Astrocyte (in vitro differentiated cells and primary cell): ENCODE measurements around the gene ST6GAL2. TPM values are rescaled to one million over a fixed set of nuclear protein-coding genes. Genes with fewer than 3 reads are reported as not detected.

Experiments
- DNase-seq: peaks from one replicate; pipeline ENCODE4 v3.0.0-alpha.2; 2010; ENCODE audit warnings: low read depth
- FAIRE-seq: peaks from 2 replicates; lab custom pipeline; 2011; peaks lifted over from hg19 to GRCh38; lab: Jason Lieb, UNC
- H2AFZ ChIP-seq: 2 replicates; pipeline ENCODE4 v1.6.0; 2012; ENCODE audit warnings: low read depth, low read length, inconsistent platforms
- H3K27ac ChIP-seq: 2 replicates; pipeline ENCODE4 v1.5.1; 2011; ENCODE audit warnings: low read depth, low read length, inconsistent platforms
- H3K27me3 ChIP-seq: 2 replicates; pipeline ENCODE4 v1.6.0; 2011; ENCODE audit warnings: low read length, inconsistent platforms; ENCODE audit not compliant: insufficient read depth
- H3K36me3 ChIP-seq: 2 replicates; pipeline ENCODE4 v1.5.1; 2011; ENCODE audit warnings: low read length, inconsistent platforms; ENCODE audit not compliant: insufficient read depth
- H3K4me1 ChIP-seq: 2 replicates; pipeline ENCODE4 v1.5.1; 2011; ENCODE audit warnings: low read length, inconsistent platforms; ENCODE audit not compliant: insufficient read depth
- H3K4me2 ChIP-seq: 2 replicates; pipeline ENCODE4 v1.6.0; 2012; ENCODE audit warnings: low read length, inconsistent platforms
- H3K4me3 ChIP-seq: 2 replicates; pipeline ENCODE4 v1.5.1; 2011; ENCODE audit warnings: low read depth, mild to moderate bottlenecking, low read length, inconsistent platforms; ENCODE audit not compliant: insufficient read depth
- H3K79me2 ChIP-seq: 2 replicates; pipeline ENCODE4 v1.6.0; 2012; ENCODE audit warnings: mild to moderate bottlenecking, low read length, inconsistent platforms; ENCODE audit not compliant: insufficient read depth
- H3K9ac ChIP-seq: 2 replicates; pipeline ENCODE4 v1.6.0; 2012; ENCODE audit warnings: mild to moderate bottlenecking, low read length, inconsistent platforms
- H3K9me3 ChIP-seq: 2 replicates; pipeline ENCODE4 v1.5.1; 2012; ENCODE audit warnings: low read depth, mild to moderate bottlenecking, low read length, inconsistent platforms; ENCODE audit not compliant: insufficient read depth
- H4K20me1 ChIP-seq: 2 replicates; pipeline ENCODE4 v1.6.0; 2012; ENCODE audit warnings: low read length, inconsistent platforms; ENCODE audit not compliant: insufficient read depth
- H3K27ac Mint-ChIP-seq: one replicate; pipeline ENCODE4 v1.8.0; 2021; ENCODE audit warnings: mild to moderate bottlenecking, mixed read lengths; ENCODE audit not compliant: unreplicated experiment
- H3K27me3 Mint-ChIP-seq: one replicate; pipeline ENCODE4 v1.8.0; 2021; ENCODE audit warnings: low read depth, mixed read lengths; ENCODE audit not compliant: unreplicated experiment
- H3K36me3 Mint-ChIP-seq: one replicate; pipeline ENCODE4 v1.8.0; 2021; ENCODE audit warnings: low read depth, mixed read lengths; ENCODE audit not compliant: unreplicated experiment
- H3K4me1 Mint-ChIP-seq: one replicate; pipeline ENCODE4 v1.8.0; 2021; ENCODE audit warnings: low read depth, mixed read lengths; ENCODE audit not compliant: unreplicated experiment
- H3K4me3 Mint-ChIP-seq: one replicate; pipeline ENCODE4 v1.8.0; 2021; ENCODE audit warnings: mild to moderate bottlenecking, moderate library complexity, mixed read lengths; ENCODE audit not compliant: unreplicated experiment
- H3K9me3 Mint-ChIP-seq: one replicate; pipeline ENCODE4 v1.8.0; 2021; ENCODE audit warnings: mild to moderate bottlenecking, mixed read lengths; ENCODE audit not compliant: unreplicated experiment
- CTCF ChIP-seq: IDR thresholded peaks from 2 replicates; pipeline ENCODE4 v1.5.1; 2011; ENCODE audit warnings: low read depth, mild to moderate bottlenecking, inconsistent platforms, low read length, moderate library complexity; ENCODE audit not compliant: insufficient read depth
- EZH2 ChIP-seq: IDR thresholded peaks from 2 replicates; pipeline ENCODE4 v1.6.1; 2012; ENCODE audit warnings: mild to moderate bottlenecking, low read length, inconsistent platforms; ENCODE audit not compliant: insufficient read depth
- total RNA-seq: library from RNA; stranded (reverse); gene quantifications from 2 replicates; pipeline ENCODE4 v1.2.1, GENCODE V29; 2021

The ST6GAL2 gene
- total RNA-seq, 1 donor from 2014 or later: 59.8 TPM

- no peak for FAIRE-seq
- H3K27me3 ChIP-seq: no peaks in the 10 kb centered on the region
- no peaks in the 10 kb centered on the region for H3K9me3 Mint-ChIP-seq
- no peak for DNase-seq
- H3K4me3 Mint-ChIP-seq: no peak overlapping the region
- TF ChIP-seq EZH2: no peak
- TF ChIP-seq CTCF: no peak
- H3K9ac ChIP-seq: no peak overlapping the region
- no peak overlapping the region for H3K27ac ChIP-seq
- no peak overlapping the region for H2AFZ ChIP-seq
- H3K9me3 ChIP-seq: no peaks in the 10 kb centered on the region
- H3K4me1 ChIP-seq: no peaks in the 10 kb centered on the region
- H3K27me3 Mint-ChIP-seq: no peaks in the 10 kb centered on the region
- no peak overlapping the region for H3K27ac Mint-ChIP-seq
- H3K36me3 Mint-ChIP-seq: no peaks in the 10 kb centered on the region
- peaks cover 42% of the 10 kb centered on the region for H3K4me1 Mint-ChIP-seq
- H3K4me3 ChIP-seq: no peak overlapping the region
- peaks cover 34% of the 10 kb centered on the region for H3K79me2 ChIP-seq
- no peak overlapping the region for H3K4me2 ChIP-seq
- H4K20me1 ChIP-seq: peaks cover 17% of the 10 kb centered on the region
- no peaks in the 10 kb centered on the region for H3K36me3 ChIP-seq
Measured at GRCh38 chr2:106866641-106867040, 19.3 kb downstream of the ST6GAL2 start.

- H3K27ac ChIP-seq: no peak overlapping the region
- peaks cover 31% of the 10 kb centered on the region for H3K79me2 ChIP-seq
- H3K27me3 Mint-ChIP-seq: no peaks in the 10 kb centered on the region
- H3K9me3 Mint-ChIP-seq: no peaks in the 10 kb centered on the region
- no peak overlapping the region for H3K4me2 ChIP-seq
- H3K27ac Mint-ChIP-seq: no peak overlapping the region
- no peak overlapping the region for H2AFZ ChIP-seq
- TF ChIP-seq EZH2 (no peak), CTCF (no peak)
- no peak overlapping the region for H3K4me3 Mint-ChIP-seq
- no peaks in the 10 kb centered on the region for H3K27me3 ChIP-seq
- DNase-seq (no peak), FAIRE-seq (no peak)
- H3K9me3 ChIP-seq: no peaks in the 10 kb centered on the region
- H4K20me1 ChIP-seq: peaks cover 17% of the 10 kb centered on the region
- H3K4me1 Mint-ChIP-seq: peaks cover 43% of the 10 kb centered on the region
- H3K4me3 ChIP-seq: no peak overlapping the region
- H3K36me3 Mint-ChIP-seq: peaks cover 3% of the 10 kb centered on the region
- H3K4me1 ChIP-seq: no peaks in the 10 kb centered on the region
- no peak overlapping the region for H3K9ac ChIP-seq
- no peaks in the 10 kb centered on the region for H3K36me3 ChIP-seq
Measured at GRCh38 chr2:106864051-106864450, 21.9 kb downstream of the ST6GAL2 start.

GRCh38 chr2:106863387-106863786 lies 22.6 kb downstream of the ST6GAL2 start:
- H3K27ac Mint-ChIP-seq: no peak overlapping the region
- no peak for TF ChIP-seq EZH2
- peak; percentile 20 for TF ChIP-seq CTCF
- Histone ChIP-seq H3K36me3 (no peaks in the 10 kb centered on the region), H3K4me1 (no peaks in the 10 kb centered on the region), H3K79me2 (peaks cover 31% of the 10 kb centered on the region), H3K4me2 (no peak overlapping the region), H3K9me3 (peaks cover 5% of the 10 kb centered on the region), H3K27me3 (no peaks in the 10 kb centered on the region), H4K20me1 (peaks cover 20% of the 10 kb centered on the region), H3K9ac (no peak overlapping the region), H3K4me3 (no peak overlapping the region), H2AFZ (no peak overlapping the region), H3K27ac (no peak overlapping the region)
- H3K27me3 Mint-ChIP-seq: no peaks in the 10 kb centered on the region
- H3K4me1 Mint-ChIP-seq: peaks cover 43% of the 10 kb centered on the region
- FAIRE-seq: no peak
- no peak for DNase-seq
- peaks cover 5% of the 10 kb centered on the region for H3K9me3 Mint-ChIP-seq
- no peak overlapping the region for H3K4me3 Mint-ChIP-seq
- H3K36me3 Mint-ChIP-seq: peaks cover 3% of the 10 kb centered on the region
